ENCODE data around the gene TERT.
A peak's percentile ranks its signal among the peaks of the same experiment; 100 is the strongest.
"Not testable (repeated sequence)": the region's sequence is repeated elsewhere in the genome, so short reads cannot be mapped to it uniquely, and the experiment has no call there.

Gene TERT

GRCh38 chr5:1336106-1336561 lies 41.3 kb upstream of the TERT start:
- H3K4me3 Mint-ChIP-seq = no peak overlapping the region
- H3K27ac Mint-ChIP-seq = peak overlapping the region; percentile 62
- H3K4me1 Mint-ChIP-seq = peaks cover 17 to 24% of the 10 kb centered on the region in 2 donors
- no peak for ATAC-seq (replicated peaks)
- H3K36me3 Mint-ChIP-seq = peaks cover 34 to 62% of the 10 kb centered on the region in 2 donors
- H3K27me3 Mint-ChIP-seq = no peaks in the 10 kb centered on the region
- H3K9me3 Mint-ChIP-seq = no peaks in the 10 kb centered on the region
- DNase-seq = no peak

- Mint-ChIP-seq H3K27ac (peak overlapping the region; percentile 62), H3K36me3 (peaks cover 36 to 60% of the 10 kb centered on the region in 2 donors), H3K27me3 (no peaks in the 10 kb centered on the region), H3K9me3 (no peaks in the 10 kb centered on the region), H3K4me3 (no peak overlapping the region), H3K4me1 (peaks cover 17 to 22% of the 10 kb centered on the region in 2 donors)
- DNase-seq (no peak), ATAC-seq (replicated peaks) (no peak)
Measured at GRCh38 chr5:1335540-1336095, 40.8 kb upstream of the TERT start.

GRCh38 chr5:1334831-1335539 lies 40.1 kb upstream of the TERT start:
- Mint-ChIP-seq H3K36me3 (peaks cover 37 to 53% of the 10 kb centered on the region in 2 donors), H3K27me3 (no peaks in the 10 kb centered on the region), H3K27ac (no peak overlapping the region), H3K4me1 (peaks cover 13 to 16% of the 10 kb centered on the region in 2 donors), H3K4me3 (no peak overlapping the region), H3K9me3 (no peaks in the 10 kb centered on the region)
- DNase-seq (no peak), ATAC-seq (replicated peaks) (no peak)

- Mint-ChIP-seq H3K27me3 (no peaks in the 10 kb centered on the region), H3K4me3 (no peak overlapping the region), H3K27ac (no peak overlapping the region), H3K4me1 (peaks cover 12 to 16% of the 10 kb centered on the region in 2 donors), H3K36me3 (peaks cover 36 to 52% of the 10 kb centered on the region in 2 donors), H3K9me3 (no peaks in the 10 kb centered on the region)
- no peak for ATAC-seq (replicated peaks)
- no peak for DNase-seq
Measured at GRCh38 chr5:1333986-1334385, 39.1 kb upstream of the TERT start.

GRCh38 chr5:1333286-1333685 lies 38.4 kb upstream of the TERT start:
- not testable (repeated sequence) for H3K27me3 Mint-ChIP-seq; H3K4me3 Mint-ChIP-seq; ATAC-seq (replicated peaks)

GRCh38 chr5:1332461-1333001 lies 37.7 kb upstream of the TERT start:
- peaks cover 17 to 19% of the 10 kb centered on the region in 2 donors for H3K4me1 Mint-ChIP-seq
- ATAC-seq (replicated peaks) (peak; percentile 51 to 68), DNase-seq (no peak)
- no peak overlapping the region for H3K27ac Mint-ChIP-seq
- no peak overlapping the region for H3K4me3 Mint-ChIP-seq
- H3K27me3 Mint-ChIP-seq = no peaks in the 10 kb centered on the region
- H3K36me3 Mint-ChIP-seq = peaks cover 31 to 53% of the 10 kb centered on the region in 2 donors
- no peaks in the 10 kb centered on the region for H3K9me3 Mint-ChIP-seq

More at GRCh38 chr5:1333286-1333685, 38.4 kb upstream of the TERT start:
- not testable (repeated sequence) for H3K27ac Mint-ChIP-seq, DNase-seq, H3K9me3 Mint-ChIP-seq
- Mint-ChIP-seq H3K36me3 (peaks cover 34 to 53% of the 10 kb centered on the region in 2 donors), H3K4me1 (peaks cover 17 to 22% of the 10 kb centered on the region in 2 donors)

- Mint-ChIP-seq H3K4me1 (peaks cover 19% of the 10 kb centered on the region in 2 donors), H3K27me3 (no peaks in the 10 kb centered on the region)
Measured at GRCh38 chr5:1331861-1332405, 37.1 kb upstream of the TERT start.

GRCh38 chr5:1330847-1331831 lies 36.3 kb upstream of the TERT start:
- no peak overlapping the region for H3K4me3 Mint-ChIP-seq
- peaks cover 41 to 56% of the 10 kb centered on the region in 2 donors for H3K36me3 Mint-ChIP-seq
- no peak for DNase-seq
- peaks cover 12% of the 10 kb centered on the region in 2 donors for H3K4me1 Mint-ChIP-seq
- ATAC-seq (replicated peaks) = peak in 1 of 2 donors; percentile 22
- no peaks in the 10 kb centered on the region for H3K9me3 Mint-ChIP-seq
- H3K27ac Mint-ChIP-seq = no peak overlapping the region
- H3K27me3 Mint-ChIP-seq = no peaks in the 10 kb centered on the region

More at GRCh38 chr5:1331861-1332405, 37.1 kb upstream of the TERT start:
- H3K4me3 Mint-ChIP-seq = no peak overlapping the region
- no peak for DNase-seq
- peak; percentile 4 to 33 for ATAC-seq (replicated peaks)
- no peaks in the 10 kb centered on the region for H3K9me3 Mint-ChIP-seq
- peaks cover 37 to 56% of the 10 kb centered on the region in 2 donors for H3K36me3 Mint-ChIP-seq
- no peak overlapping the region for H3K27ac Mint-ChIP-seq

- Mint-ChIP-seq H3K4me1 (peaks cover 9% of the 10 kb centered on the region in 2 donors), H3K36me3 (peaks cover 41 to 54% of the 10 kb centered on the region in 2 donors), H3K27me3 (no peaks in the 10 kb centered on the region), H3K9me3 (no peaks in the 10 kb centered on the region), H3K4me3 (no peak overlapping the region), H3K27ac (no peak overlapping the region)
- ATAC-seq (replicated peaks) (no peak), DNase-seq (no peak)
Measured at GRCh38 chr5:1330146-1330846, 35.4 kb upstream of the TERT start.

GRCh38 chr5:1329111-1329579 lies 34.3 kb upstream of the TERT start:
- Mint-ChIP-seq H3K9me3 (no peaks in the 10 kb centered on the region), H3K4me1 (peaks cover 9% of the 10 kb centered on the region in 2 donors), H3K36me3 (peaks cover 39 to 50% of the 10 kb centered on the region in 2 donors), H3K4me3 (no peak overlapping the region), H3K27ac (peak overlapping the region; percentile 7), H3K27me3 (no peaks in the 10 kb centered on the region)
- ATAC-seq (replicated peaks) = no peak
- no peak for DNase-seq

GRCh38 chr5:1328237-1329110 lies 33.6 kb upstream of the TERT start:
- peaks cover 44 to 52% of the 10 kb centered on the region in 2 donors for H3K36me3 Mint-ChIP-seq
- peak overlapping the region; percentile 7 for H3K27ac Mint-ChIP-seq
- not testable (repeated sequence) for ATAC-seq (replicated peaks); H3K4me3 Mint-ChIP-seq; DNase-seq; H3K27me3 Mint-ChIP-seq; H3K4me1 Mint-ChIP-seq; H3K9me3 Mint-ChIP-seq

GRCh38 chr5:1326901-1327756 lies 32.3 kb upstream of the TERT start:
- H3K4me1 Mint-ChIP-seq; H3K4me3 Mint-ChIP-seq; H3K9me3 Mint-ChIP-seq; ATAC-seq (replicated peaks); H3K27me3 Mint-ChIP-seq; DNase-seq; H3K27ac Mint-ChIP-seq: not testable (repeated sequence)
- peaks cover 41 to 45% of the 10 kb centered on the region in 2 donors for H3K36me3 Mint-ChIP-seq

Measured in stimulated activated naive B cell treated with anti-CD40 and anti-IgM and Interleukin-4, amounts not matched to agents 10 μg/mL and 1 μg/mL and 100 μg/mL, for 72 hours (primary cell).